Measurements from ENCODE around the gene ABHD10. TPM values are rescaled to one million over a fixed set of nuclear protein-coding genes. Genes with fewer than 3 reads are reported as not detected.

ABHD10 gene
- polyA plus RNA-seq, 1 experiment: 12.6 TPM

DNA sequence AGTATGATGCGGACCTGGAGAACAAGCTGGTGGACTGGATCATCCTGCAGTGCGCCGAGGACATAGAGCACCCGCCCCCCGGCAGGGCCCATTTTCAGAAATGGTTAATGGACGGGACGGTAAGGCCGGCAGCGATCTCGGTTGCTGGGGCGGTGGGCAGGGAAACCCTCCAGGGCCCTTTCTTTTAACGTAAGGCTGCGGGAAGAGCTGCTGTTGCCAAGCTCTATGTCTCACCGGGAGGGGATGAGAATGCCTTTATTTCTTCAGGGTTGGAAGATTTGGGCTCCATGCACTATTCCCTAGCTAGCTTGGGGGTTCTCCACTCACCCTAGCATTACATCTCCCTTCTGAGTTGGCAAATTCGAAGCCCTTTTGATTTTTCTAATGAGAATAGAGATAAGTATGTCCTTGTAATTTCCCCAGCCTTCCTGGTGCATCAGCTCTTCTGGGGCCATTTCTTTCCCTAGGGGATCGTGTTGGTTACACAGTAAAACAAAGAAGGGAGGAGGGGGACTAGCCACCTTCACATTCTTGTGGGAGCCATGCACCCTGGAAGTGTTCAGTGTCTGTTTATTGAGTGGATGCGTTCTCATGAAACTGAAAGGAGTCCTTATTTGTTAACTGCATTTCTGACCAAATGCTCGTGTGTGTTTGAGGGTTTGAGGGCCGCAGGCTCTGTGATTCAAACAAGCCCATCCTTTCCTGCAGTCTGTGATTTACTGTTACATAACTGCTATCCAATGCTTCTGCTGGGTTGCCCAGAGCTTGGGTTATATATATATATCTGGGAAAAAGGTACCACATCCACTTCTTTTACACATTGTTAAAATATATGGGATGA is 20.9 kb downstream of the ABHD10 start:
- ChIA-PET POLR2A (no interaction called here), CTCF (interaction anchor here (0.6 to 14.6 kb wide), 6 partner anchors 12 to 170 kb away, joined by 3 to 203 read pairs (median 4); no protein-coding TSS in a partner anchor)
- no peak for DNase-seq (ENCODE audit: low read depth)
- no peaks in the 10 kb centered on the region for H3K27me3 ChIP-seq (ENCODE audit: control insufficient read depth, insufficient read depth, low read length)
- H3K4me3 ChIP-seq (ENCODE audit: low read depth, low read length): peak overlapping the region; percentile 36; the same call in 1 of the 2 replicates
- TF ChIP-seq, protein P1, sequence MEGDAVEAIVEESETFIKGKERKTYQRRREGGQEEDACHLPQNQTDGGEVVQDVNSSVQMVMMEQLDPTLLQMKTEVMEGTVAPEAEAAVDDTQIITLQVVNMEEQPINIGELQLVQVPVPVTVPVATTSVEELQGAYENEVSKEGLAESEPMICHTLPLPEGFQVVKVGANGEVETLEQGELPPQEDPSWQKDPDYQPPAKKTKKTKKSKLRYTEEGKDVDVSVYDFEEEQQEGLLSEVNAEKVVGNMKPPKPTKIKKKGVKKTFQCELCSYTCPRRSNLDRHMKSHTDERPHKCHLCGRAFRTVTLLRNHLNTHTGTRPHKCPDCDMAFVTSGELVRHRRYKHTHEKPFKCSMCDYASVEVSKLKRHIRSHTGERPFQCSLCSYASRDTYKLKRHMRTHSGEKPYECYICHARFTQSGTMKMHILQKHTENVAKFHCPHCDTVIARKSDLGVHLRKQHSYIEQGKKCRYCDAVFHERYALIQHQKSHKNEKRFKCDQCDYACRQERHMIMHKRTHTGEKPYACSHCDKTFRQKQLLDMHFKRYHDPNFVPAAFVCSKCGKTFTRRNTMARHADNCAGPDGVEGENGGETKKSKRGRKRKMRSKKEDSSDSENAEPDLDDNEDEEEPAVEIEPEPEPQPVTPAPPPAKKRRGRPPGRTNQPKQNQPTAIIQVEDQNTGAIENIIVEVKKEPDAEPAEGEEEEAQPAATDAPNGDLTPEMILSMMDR (IDR thresholded peaks at IDR 0.05; ENCODE audit: insufficient read depth, low read depth, low read length): no peak
- no peaks in the 10 kb centered on the region for H3K36me3 ChIP-seq (ENCODE audit: control insufficient read depth, insufficient read depth, low read length)

DNA sequence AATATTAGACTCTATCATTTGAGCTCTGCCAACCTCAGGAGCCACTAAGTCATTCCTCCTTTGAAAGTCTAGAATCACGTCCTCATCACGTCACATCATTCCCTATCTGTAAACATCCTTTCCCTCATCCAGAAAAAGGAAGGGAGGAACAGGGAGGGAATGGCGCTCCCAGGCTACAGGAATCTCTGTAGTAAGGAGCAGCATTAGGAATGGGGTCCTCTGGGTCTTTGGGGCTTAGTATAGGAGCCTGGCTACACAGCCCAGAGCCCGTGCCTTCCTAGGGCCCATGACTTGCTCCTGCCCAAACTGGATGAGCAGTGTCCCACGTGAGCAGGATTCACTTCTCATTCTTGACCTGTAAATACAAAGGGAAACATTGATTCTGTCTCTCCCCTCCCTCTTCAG is 21.5 kb downstream of the ABHD10 start:
- POLR2A ChIA-PET: no interaction called here
- H3K27me3 ChIP-seq (ENCODE audit: control insufficient read depth, insufficient read depth, low read length): no peaks in the 10 kb centered on the region
- H3K36me3 ChIP-seq (ENCODE audit: control insufficient read depth, insufficient read depth, low read length): no peaks in the 10 kb centered on the region
- CTCF ChIA-PET: interaction anchor here (0.6 to 14.6 kb wide), 8 partner anchors 8 to 171 kb away, joined by 3 to 203 read pairs (median 4); no protein-coding TSS in a partner anchor
- DNase-seq (ENCODE audit: low read depth): no peak
- TF ChIP-seq, protein P1 (IDR thresholded peaks at IDR 0.05; ENCODE audit: insufficient read depth, low read depth, low read length): no peak
- H3K4me3 ChIP-seq (ENCODE audit: low read depth, low read length): no peak overlapping the region

DNA sequence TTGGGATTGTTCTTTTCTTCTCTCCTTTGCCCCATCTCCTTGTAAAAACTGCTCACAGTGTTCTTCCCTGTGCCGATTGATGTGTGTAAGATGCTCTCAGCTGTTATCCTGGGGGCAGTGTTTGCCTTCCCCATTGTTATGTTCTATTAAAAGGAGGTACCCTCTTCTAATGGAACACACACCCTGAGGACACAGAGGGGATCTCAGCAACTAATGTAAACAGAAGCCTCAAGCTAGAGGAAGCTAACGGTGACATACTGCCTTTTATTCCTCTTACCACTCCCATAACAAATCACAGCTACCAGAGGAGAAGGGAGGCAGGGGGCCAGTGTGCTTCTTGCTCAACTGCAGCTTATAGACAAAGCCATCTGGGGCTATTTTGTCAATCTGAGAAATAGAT is 22.1 kb downstream of the ABHD10 start:
- Histone ChIP-seq H3K4me3 (ENCODE audit: low read depth, low read length) (no peak overlapping the region), H3K27me3 (ENCODE audit: control insufficient read depth, insufficient read depth, low read length) (no peaks in the 10 kb centered on the region), H3K36me3 (ENCODE audit: control insufficient read depth, insufficient read depth, low read length) (no peaks in the 10 kb centered on the region)
- no peak for DNase-seq (ENCODE audit: low read depth)
- CTCF ChIA-PET: interaction anchor here (0.9 to 14.6 kb wide), 5 partner anchors 9 to 44 kb away, joined by 3 to 203 read pairs (median 4); no protein-coding TSS in a partner anchor
- POLR2A ChIA-PET: interaction anchor here (0.6 kb wide), 1 partner anchor 202 kb away, joined by 3 read pairs; no protein-coding TSS in a partner anchor
- TF ChIP-seq, protein P1 (IDR thresholded peaks at IDR 0.05; ENCODE audit: insufficient read depth, low read depth, low read length): no peak

DNA sequence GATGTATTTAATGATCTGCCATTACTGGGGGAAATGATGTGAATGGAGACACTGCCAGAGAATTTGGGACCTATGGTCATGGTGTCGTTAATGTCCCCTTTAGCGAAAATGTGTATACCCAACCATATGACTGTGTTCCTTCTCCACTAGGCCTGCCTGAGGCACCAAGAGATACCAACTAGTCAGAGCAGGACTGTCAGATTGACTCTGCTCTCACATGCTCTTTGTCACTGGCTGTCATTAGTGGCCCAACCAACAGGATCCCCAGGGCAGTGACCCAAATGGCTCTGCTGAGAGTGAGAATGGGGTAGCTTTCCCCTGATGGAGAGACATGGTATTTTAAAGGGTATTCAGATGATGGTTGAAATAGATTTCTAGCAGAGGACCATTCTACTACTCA is 22.7 kb downstream of the ABHD10 start:
- Histone ChIP-seq H3K27me3 (ENCODE audit: control insufficient read depth, insufficient read depth, low read length) (no peaks in the 10 kb centered on the region), H3K36me3 (ENCODE audit: control insufficient read depth, insufficient read depth, low read length) (no peaks in the 10 kb centered on the region), H3K4me3 (ENCODE audit: low read depth, low read length) (no peak overlapping the region)
- no peak for DNase-seq (ENCODE audit: low read depth)
- TF ChIP-seq, protein P1 (IDR thresholded peaks at IDR 0.05; ENCODE audit: insufficient read depth, low read depth, low read length): no peak
- CTCF ChIA-PET: interaction anchor here (0.7 to 14.6 kb wide), 7 partner anchors 9 to 43 kb away, joined by 3 to 203 read pairs (median 4); partner anchors contain the start of gene TMPRSS7
- POLR2A ChIA-PET: interaction anchor here (0.6 kb wide), 1 partner anchor 202 kb away, joined by 3 read pairs; no protein-coding TSS in a partner anchor
